HG03108 (cell line): Measurements from ENCODE around the gene MRPL9.

Source experiments
- ATAC-seq: cut with Tn5 transposase; IDR thresholded peaks from one replicate; pipeline ENCODE4 v1.9.1; 2021; ENCODE audit warnings: moderate library complexity; ENCODE audit not compliant: unreplicated experiment

MRPL9 gene

DNA sequence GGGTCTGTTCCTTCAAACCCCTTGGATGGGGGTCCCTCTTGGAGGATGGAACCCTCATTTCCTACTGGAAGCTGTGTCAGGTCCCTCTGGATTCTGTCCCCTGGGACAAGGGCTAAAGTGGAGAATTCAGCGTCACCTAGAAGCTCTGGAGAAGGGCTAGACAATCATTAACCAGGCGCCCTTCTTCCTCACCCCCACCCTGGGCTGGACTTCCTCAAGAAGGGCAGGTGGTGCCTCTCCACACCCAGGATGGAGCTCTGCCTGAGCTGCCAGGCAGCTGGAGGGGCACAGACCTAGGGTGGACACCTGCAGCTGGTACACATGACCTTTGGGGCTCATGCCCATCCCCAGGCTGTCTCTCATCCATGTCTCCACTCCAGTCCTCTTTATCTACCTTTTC is 50.3 kb downstream of the MRPL9 start:
- no peak for ATAC-seq

DNA sequence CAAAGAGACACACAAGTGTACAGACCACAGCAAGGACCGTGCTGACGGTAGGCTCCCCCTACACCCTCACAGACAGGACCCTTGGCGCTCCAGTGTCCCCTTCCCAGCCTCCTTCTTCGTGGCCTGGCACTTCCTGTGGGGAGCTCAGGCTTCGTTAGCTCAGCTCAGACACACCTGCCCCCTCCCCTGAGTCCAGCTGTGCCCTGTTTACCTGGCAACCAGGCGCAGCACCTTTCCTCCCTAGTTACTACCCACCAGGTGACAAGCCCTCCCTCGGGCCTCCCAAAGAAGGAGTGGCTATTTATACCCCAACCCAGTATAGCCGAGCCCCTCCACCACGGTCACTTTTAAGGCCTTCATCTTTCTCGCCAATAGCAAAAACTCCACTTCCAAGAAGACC is 51.3 kb downstream of the MRPL9 start:
- no peak for ATAC-seq

DNA sequence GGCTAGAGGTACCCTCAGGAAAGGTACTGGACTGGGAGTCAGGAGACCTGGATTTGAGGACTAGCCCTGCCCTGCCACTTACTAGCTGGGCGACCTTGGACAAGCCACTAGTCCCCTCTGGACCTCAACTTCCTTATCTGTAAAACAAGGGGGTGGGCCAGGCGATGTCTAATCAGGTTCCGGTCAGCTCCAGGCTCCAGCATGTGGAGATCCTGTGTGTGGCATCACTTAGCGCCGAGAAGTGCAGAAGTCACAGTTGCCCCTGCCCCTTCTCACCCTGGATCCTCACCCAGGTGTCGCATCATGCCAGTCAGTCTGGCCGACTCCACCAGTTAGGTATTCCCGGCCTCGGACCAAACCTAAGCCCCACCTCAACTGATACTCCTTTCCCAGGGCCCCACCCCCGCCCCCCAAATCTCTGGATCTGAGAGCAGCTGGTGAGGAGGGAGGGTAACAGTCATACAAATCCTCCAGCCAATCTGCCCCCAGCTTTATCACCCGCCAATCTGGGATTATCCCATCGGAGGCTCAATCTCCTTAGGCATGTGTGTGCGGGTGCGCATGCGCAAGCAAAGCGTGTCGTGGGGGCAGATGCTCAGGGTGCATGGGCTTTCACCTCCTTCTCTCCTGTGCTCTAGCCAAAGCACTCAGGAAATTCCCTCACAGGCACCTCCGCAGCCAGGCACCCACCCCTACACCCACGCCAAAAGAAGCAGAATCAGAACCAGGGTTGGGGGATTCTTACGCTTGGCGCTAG is 52.1 kb downstream of the MRPL9 start:
- ATAC-seq = no peak

DNA sequence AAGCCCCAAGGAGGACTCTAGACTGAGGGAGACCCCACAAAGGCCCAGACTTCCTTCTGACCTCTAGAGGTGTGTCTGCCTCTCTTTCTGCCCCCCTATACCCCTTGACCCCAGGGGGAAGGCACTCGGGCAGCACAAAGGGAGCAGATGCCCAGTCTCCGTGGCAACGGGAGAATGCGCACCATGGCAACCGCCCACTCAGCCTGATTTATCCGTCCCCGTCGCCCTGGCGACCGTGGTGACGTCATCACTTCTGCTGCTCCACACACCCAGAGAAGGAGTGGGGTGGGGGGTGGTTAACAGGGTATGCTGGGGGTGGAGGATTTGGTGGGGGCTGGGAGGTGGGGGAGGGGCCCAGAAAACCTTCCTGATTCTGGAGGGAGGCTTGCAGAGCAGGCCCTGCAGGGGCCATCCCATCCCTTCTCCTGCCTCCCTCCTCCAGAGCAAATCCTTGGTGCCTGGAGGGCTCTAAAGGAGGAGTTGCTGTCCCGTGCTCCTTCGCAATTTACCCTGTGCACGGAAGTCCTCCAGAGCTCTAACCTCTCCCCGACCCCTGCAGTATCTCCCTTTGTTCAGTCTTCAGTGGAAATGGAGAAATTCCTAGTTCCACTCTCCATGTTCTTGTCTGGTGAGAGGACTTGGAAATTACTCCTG is 53.0 kb downstream of the MRPL9 start:
- ATAC-seq = no peak
